ENCODE data around the gene MCL1. TPM values are rescaled to one million over a fixed set of nuclear protein-coding genes. Genes with fewer than 3 reads are reported as not detected.
"Not testable (repeated sequence)": the region's sequence is repeated elsewhere in the genome, so short reads cannot be mapped to it uniquely, and the experiment has no call there.

Gene MCL1
- total RNA-seq, 1 experiment from 2014 or later: 216 TPM

DNA sequence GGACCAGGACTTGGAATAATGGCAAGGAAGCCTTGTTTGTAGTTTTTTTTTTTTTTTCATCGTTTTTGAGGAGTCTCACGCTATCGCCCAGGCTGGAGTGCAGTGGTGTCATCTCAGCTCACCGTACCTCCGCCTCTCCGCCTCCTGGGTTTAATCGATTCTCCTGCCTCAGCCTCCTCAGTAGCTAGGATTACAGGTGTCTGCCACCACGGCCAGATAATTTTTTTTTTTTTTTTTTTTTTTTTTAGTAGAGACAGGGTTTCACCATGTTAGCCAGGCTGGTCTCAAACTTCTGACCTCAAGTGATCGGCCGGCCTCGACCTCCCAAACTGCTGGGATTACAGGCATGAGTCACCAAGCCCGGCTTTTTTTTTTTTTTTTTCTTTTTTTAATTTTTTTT is 23.0 kb upstream of the MCL1 start:
- not testable (repeated sequence) for DNase-seq (ENCODE audit: low read depth)

DNA sequence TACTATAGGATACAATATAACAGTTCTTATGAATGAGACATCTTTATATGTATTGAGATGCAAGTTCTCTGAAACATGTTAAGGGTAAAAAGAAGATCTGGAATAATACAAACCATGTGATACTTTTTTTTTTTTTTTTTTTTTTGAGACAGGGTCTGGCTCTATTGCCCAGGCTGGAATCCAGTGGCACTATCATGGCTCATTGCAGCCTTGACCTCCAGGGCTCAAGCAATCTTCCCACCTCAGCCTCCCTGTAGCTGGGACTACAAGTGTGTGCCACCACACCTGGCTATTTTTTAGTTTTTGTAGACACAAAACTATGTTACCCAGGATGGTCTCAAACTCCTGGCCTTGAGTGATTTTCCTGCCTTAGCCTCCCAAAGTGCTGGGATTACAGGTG is 22.1 kb upstream of the MCL1 start:
- no peak for DNase-seq (ENCODE audit: low read depth)

DNA sequence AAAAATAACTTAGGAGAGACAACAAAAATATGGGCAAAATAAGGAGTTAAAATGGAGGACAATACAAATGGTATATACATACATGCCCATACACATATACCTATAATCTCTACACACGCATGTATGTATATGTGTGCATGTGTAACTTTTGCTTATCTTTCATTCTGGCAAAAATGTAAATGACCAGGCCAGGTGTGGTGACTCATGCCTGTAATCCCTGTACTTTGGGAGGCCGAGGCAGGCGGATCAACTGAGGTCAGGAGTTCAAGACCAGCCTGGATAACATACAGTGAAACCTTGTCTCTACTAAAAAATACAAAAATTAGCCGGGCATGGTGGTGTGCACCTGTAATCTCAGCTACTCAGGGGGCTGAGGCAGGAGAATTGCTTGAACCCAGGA is 18.9 kb upstream of the MCL1 start:
- not testable (repeated sequence) for DNase-seq (ENCODE audit: low read depth)

DNA sequence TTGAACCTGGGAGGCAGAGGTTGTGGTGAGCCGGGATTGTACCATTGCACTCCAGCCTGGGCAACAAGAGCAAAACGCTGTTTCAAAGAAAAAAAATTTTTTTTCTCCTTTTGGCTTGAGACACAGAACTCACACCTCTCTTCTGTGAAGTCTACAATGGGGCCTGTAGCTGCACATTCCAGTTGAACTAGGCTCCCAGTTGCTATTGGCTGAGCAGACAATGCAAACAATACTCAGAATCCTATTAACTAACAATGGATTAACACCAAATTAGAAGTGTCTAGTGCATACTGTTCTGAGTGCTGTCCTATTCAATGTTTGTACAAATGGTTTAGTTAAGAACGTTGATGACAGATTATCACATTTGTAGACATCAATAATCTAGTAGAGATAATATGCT is 17.6 kb upstream of the MCL1 start:
- DNase-seq (ENCODE audit: low read depth): no peak

DNA sequence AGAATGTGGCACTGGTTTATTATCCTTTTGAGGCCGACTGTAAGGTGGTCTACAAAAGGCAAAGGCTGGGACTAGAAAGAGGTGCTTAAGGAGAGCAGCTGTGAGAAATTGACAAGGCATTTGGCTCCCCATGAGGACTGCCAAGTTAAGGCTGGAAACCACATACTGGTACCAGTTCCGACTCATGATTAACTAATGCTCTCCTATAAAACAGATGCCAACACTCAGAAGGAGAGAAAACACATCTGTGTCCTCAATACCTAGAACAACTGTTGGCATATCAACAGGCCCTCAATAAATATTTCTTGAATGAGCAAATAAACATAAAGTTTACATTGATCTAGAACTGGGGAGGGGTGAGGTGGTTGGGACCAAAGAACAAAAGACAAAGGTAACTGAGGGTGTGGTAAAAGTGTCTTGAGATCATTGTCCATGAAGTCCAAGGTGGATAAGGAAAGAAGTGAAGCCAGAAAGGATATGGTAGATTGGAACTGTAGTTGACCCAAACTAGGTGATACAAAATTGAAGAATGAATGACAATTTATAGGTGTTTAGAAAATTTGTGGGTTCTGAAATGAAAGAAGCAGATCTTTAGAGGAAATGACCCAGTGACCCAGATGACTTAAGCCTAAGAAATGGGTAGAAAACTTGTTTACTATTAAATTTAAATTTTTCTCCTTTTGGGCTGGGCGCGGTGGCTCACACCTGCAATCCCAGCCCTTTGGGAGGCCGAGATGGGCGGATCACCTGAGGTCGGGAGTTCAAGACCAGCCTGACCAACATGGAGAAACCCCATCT is 16.9 kb upstream of the MCL1 start:
- peak; percentile 68 for DNase-seq (ENCODE audit: low read depth)

DNA sequence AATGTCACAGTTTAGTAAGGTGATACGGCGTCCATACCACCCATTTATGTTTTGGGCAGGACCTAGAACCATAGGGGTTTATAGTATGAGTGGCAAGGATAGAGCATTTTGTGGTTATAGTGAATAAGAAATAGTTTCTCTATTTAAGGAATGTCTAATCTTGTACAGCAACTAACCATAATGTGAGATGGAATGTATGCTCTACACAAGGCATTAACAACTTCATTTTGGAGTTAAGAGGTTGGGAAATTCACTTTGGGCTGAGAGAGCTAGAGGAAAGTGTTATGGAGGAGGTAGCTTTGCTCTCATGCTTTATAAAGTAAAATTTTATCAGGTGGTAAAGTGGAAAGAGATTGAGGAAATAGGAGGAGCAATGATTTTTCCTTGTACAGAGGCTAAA is 3.0 kb upstream of the MCL1 start:
- DNase-seq (ENCODE audit: low read depth): no peak

DNA sequence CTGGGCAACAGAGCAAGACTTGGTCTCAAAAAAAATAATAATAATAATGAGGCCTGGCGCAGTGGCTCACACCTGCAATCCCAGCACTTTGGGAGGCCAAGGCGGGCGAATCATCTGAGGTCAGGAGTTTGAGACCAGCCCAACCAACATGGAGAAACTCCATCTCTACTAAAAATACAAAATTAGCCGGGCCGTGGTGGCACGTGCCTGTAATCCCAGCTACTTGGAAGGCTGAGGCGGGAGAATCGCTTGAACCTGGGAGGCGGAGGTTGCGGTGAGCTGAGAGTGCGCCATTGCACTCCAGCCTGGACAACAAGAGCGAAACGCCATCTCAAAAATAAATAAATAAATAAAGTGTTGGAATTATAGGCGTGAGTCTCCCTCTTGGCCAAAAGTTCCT is 2.6 kb upstream of the MCL1 start:
- not testable (repeated sequence) for DNase-seq (ENCODE audit: low read depth)

DNA sequence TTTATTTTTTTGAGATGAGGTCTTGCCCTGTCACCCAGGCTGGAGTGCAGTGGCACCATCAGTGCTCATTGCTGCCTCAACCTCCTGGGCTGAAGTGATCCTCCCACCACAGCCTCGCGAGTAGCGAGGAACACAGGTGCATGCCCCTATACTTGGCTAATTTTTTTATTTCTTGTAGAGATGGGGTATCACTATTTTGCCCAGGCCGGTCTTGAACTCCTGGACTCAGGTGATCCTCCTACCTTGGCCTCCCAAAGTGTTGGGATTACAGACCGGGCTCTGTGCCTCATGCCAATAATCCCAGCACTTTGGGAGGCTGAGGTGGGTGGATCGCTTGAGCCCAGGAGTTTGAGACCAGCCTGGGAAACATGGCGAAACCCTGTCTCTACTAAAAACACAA is 2.0 kb upstream of the MCL1 start:
- not testable (repeated sequence) for DNase-seq (ENCODE audit: low read depth)

DNA sequence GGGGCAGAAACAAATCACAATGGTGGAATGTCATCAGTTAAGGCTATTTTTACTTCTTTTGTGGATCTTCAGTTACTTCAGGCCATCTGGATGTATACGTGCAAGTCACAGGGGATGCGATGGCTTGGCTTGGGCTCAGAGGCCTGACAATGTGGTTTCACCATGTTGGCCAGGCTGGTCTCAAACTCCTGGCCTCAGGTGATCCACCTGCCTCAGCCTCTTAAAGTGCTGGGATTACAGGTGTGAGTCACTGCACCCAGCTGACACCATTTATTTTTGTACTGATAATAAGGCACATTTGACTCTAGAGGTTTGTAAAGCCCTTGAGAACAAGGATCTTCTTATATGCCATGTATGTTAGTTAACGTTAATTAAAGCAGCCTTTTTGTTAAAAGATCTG is 1.6 kb upstream of the MCL1 start:
- DNase-seq (ENCODE audit: low read depth): not testable (repeated sequence)

DNA sequence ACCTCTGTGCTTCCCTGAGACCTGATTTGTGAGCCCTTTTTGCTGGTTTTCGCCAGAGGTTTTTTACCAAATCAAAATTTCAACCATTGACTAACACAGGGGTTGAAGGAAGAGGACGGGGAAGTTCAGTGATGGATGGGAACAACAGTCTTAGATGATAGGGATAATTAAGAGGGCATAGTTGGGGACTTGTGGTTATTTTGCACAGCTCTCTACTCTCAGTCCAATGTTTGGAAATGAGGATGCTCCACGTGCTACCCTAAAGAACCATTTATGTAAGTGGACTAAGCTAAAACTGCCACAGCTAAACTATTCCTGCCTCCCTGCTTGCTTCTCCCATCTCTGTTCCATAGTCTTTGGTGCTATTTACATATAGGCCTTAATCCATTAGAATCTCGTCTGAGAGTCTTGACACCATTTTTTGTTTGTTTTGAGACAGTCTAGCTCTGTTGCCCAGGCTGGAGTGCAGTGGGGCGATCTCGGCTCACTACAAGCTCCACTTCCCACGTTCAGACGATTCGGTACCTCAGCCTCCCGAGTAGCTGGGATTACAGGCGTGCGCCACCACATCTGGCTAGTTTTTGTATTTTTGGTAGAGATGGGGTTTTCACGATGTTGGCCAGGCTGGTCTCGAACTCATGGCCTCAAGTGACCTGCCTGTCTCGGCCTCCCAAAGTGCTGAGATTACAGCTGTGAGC is 684 bp upstream of the MCL1 start:
- DNase-seq (ENCODE audit: low read depth): no peak

DNA sequence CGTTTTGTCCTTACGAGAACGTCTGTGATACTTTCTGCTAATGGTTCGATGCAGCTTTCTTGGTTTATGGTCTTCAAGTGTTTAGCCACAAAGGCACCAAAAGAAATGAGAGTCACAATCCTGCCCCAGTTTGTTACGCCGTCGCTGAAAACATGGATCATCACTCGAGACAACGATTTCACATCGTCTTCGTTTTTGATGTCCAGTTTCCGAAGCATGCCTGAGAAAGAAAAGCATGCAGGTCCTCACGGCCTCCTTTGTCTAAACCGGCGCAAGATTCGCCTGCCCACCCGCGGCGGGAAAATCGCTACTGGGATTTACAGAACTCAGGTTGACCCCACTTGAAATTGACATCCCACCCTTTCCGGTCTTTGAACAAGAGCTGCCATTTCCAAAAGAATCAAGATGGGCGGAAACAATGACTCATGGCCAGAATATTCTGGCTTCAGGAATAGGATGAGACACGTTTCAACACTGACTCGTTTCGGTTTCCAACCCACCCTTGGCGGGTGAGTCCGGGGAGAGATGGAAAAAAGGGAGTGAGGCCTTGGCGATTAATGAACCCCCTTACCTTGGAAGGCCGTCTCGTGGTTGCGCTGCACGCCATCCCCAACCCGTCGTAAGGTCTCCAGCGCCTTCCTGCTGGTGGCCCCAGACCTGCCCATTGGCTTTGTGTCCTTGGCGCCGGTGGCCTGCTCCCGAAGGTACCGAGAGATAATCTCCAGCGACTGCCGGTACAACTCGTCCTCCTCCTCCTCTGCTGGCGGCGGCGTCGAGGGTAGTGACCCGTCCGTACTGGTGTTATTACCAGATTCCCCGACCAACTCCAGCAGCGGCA is 919 bp downstream of the MCL1 start:
- DNase-seq (ENCODE audit: low read depth): peak; percentile 89

DNA sequence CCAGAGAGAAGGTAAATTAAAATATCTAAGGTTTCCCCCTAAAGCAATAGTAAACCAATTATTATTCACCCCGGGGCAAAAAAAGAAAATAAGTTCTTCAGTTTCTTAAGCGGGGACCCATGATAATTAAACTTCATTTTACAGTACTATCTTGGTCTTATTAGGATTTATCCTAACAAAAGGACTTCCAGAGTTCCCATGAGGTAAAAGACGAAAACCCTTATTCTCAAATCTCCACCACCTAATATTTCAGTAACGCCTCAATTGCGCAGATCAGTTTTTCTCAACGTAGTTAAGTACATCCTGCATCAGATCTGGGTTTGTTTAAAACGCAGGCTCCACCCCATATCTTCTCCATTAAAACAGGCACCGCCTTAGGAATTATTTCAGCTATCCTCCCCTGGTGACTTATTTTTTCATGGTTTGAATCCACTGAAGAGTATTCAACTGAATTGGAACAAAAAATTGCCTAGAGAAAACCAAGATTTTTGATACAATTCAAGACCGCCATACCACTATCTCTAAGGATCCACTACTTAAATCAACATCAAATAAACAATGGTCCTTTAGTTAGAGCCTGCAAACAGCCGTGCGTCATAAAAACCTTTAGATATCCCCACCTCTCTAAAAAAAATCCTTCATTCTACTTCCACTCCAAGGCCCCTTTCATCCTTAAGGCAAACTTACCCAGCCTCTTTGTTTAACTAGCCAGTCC is 1.7 kb downstream of the MCL1 start:
- DNase-seq (ENCODE audit: low read depth): peak; percentile 46

DNA sequence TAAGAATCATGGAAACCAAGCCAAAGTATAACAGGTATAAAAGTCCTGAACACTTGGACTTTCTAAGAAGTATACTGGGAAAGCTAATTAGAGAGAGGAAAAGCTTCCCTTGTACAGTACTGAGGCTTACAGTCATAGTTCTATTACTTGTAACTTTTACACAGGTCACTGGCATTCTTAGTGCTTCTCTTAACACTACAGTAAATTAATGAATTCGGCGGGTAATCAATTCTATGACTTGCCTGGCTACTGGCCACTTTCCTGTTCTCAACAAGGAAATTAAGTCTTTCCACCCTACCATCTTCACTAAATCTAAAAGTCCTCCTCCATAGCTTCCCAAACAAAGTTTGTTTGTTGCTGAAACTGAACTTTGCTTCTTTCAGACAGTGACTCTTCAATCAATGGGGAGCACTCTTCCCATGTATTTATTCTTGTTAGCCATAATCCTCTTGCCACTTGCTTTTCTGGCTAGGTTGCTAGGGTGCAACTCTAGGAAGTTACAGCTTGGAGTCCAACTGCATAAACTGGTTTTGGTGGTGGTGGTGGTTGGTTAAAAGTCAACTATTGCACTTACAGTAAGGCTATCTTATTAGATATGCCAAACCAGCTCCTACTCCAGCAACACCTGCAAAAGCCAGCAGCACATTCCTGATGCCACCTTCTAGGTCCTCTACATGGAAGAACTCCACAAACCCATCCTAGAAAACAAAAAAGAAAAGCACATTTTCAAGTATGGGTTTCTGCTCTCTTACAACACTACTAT is 2.4 kb downstream of the MCL1 start:
- peak; percentile 43 for DNase-seq (ENCODE audit: low read depth)

DNA sequence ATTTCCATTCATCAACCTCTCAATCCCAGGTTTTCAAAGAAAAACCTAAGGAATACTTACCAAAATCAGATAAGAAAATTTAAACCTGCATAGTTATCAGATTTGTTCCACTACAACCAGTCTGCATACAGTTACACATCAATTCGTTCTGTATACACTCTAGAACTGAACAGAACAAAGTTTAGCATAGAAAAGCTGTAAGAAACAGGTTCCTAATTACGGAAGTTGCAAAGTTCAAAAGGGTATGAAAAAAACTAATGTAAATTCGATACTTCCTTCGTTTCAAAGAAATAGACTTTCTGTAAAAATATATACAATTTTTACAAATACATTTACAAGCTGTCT is 3.1 kb downstream of the MCL1 start:
- no peak for DNase-seq (ENCODE audit: low read depth)

DNA sequence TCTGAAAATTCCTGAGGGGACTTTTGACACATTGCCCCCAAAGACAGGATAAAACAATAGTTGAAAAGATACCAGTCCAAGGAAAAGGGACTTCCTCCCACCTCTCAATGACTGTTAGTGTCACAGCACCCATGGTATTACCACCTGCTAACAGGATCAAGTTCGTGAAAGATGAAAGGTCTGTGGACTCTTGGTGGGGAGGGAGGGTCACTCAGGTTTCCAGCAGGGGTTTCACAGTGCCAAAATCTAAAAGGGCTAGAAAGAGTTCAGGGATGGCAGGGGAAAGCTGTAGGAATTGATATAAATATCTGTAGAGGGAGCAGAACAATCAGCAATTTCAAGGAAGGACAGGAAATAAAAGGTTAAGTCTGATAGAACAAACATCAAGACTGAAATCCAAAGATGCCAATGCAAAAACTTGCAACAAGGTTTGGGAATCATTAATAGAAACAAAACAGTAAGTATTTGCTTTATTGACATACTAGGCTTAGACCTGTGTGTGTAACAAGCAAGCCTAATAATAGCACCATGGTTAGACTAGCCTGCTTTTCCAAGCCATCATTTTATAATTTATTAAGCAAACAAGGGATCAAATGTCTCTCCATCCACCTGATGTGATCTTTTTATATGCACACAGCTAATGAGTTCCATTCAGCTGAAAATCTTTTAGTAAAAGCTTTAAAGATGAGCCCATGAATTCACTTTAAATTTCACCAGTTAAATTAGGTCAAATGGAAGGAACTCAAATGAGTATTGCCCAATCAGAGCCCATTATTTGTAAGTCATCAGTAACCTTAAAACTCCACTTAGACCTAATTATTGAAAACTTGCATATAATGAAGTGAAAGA is 3.7 kb downstream of the MCL1 start:
- no peak for DNase-seq (ENCODE audit: low read depth)

DNA sequence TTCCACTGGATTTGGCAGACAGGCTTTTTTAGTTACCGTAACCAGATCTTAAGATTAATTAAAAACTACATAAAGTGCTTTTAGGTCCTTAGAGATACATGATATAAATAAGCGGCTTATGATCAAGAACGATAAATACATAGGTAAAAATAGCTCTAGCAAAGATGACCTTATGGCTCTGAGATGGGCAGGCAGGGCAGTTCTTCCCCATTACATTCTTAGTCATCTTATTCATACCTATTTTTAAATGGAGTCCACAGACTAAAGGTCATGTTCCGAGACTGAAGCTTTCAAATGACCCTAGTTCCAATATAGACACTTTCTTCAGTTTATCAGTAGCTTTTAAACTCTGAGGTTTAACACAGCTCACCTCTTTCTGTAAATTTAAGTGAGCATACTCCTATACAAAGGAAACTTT is 4.3 kb downstream of the MCL1 start:
- DNase-seq (ENCODE audit: low read depth): no peak

DNA sequence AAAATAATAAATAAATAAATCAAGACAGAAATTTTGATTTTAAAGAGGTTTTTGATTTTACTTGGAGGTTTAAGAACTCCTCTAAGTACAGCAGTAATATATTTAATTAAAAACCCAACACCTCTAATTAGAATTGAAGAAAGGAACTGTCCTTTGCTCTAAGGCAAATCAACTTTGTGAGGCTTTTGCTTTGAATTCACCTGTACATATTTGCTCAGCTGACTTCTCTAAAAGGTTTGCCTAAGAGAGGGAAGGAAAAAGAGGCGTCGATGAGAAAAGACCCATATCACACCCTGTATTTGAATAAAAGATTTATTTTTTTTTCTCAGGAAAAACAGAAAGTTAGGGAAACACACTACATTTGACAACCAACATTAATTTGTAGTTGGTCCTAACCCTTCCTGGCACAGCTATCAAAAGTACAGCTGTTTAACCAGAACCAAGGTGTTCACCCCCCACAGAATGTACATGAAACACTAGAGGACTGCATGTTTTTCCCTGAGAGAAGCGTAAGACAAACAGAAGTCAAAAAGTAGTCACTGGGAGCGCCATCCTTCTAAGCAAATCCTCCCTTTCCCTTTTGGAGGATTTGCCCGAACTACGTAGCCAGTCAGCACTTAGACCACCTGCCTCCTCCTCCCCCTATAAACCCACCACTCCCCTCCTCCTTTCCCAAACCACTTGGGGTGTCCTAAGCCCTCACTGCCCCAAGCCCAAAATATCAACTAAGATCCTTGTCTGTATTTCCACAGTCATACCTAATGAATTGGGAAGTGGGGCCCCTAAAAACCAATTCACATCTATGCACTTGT is 4.9 kb downstream of the MCL1 start:
- peak; percentile 48 for DNase-seq (ENCODE audit: low read depth)

DNA sequence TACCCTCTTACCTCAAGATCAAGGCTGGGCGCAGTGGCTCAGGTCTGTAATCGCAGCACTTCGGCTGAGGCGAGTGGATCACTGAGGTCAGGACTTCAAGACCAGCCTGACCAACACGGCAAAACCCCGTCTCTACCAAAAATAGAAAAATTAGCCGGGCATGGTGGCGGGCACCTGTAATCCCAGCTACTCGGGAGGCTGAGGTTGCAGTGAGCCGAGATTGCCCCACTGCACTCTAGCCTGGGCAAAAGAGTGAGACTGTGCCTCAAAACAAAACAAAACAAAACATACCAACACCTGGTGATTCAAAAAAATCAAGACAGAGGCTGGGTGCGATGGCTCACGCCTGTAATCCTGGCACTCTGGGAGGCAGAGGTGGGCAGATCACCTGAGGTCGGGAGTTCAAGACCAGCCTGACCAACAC is 5.8 kb downstream of the MCL1 start:
- not testable (repeated sequence) for DNase-seq (ENCODE audit: low read depth)

DNA sequence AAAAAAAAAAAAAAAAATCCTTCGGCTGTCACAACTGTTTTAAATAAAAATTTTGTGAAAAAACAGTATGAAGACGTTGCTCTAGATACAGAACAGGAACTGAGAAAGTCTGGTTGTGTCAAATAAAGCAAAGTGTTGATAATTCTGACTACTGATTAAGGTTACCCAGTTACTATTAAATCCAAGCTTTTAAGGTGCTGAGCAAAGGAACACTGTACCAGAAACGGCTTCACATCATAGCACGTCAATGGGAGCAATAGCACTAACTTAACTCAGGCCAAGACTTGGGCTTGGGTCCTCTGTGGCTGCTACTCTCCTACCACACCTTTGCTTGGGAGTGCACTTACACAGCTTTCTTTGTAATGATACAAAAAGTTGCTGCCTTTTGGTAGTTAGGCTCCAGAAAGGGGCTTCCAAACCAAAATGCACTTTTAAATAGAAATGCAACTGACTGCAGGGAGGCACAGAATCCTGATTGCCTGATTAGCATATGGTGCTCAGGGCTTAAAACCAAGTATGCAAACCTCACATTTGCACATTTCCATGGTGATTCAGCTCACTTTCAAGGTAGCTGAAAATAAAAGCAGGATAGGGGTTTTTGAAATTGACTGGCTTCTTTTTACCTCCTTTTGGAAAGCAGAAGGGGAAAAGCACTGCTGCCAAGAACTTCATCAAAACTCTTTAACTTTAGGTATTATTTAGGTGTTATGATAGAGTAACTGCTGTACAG is 6.3 kb downstream of the MCL1 start:
- DNase-seq (ENCODE audit: low read depth): peak; percentile 59
